HepG2 (cell line): ENCODE data around the gene PSMB3. TPM values are rescaled to one million over a fixed set of nuclear protein-coding genes. Genes with fewer than 3 reads are reported as not detected.

Experiments
- FOXJ3 ChIP-seq: sonication (generic); formaldehyde crosslinking; IDR thresholded peaks from 2 replicates; pipeline ENCODE4 v1.4.0; 2020; ENCODE audit warnings: missing genetic modification reagents, mild to moderate bottlenecking, borderline replicate concordance
- GATA4 ChIP-seq: sonication (generic); IDR thresholded peaks from 2 replicates; pipeline ENCODE4 v1.6.1; 2016; ENCODE audit warnings: antibody characterized with exemption, low read depth, borderline replicate concordance
- GTF2F1 ChIP-seq: fragments of 150-350 bp; IDR thresholded peaks from 2 replicates; pipeline ENCODE4 v1.6.1; 2014; ENCODE audit warnings: low read length
- HCFC1 ChIP-seq: fragments of 150-350 bp; IDR thresholded peaks from 2 replicates; pipeline ENCODE4 v1.6.1; 2014; ENCODE audit warnings: low read depth, low read length
- MED1 ChIP-seq: sonication (generic); formaldehyde crosslinking; IDR thresholded peaks from 2 replicates; pipeline ENCODE4 v1.4.0; 2020; ENCODE audit warnings: missing genetic modification reagents
- MED8 ChIP-seq: sonication (generic); formaldehyde crosslinking; IDR thresholded peaks from 2 replicates; pipeline ENCODE4 v1.8.1; 2023; ENCODE audit warnings: mild to moderate bottlenecking, missing genetic modification reagents; ENCODE audit not compliant: insufficient replicate concordance
- MXD4 ChIP-seq: IDR thresholded peaks from 2 replicates; pipeline ENCODE4 v1.6.1; 2016; ENCODE audit warnings: mild to moderate bottlenecking, missing biosample characterization, missing genetic modification reagents
- MXI1 ChIP-seq: IDR thresholded peaks from 3 replicates; pipeline ENCODE4 v1.6.1; 2012; ENCODE audit warnings: low read depth, low read length, inconsistent platforms, borderline replicate concordance
- NCOA5 ChIP-seq: sonication (generic); formaldehyde crosslinking; IDR thresholded peaks from 2 replicates; pipeline ENCODE4 v1.4.0; 2020; ENCODE audit warnings: missing genetic modification reagents
- NFATC3 ChIP-seq: sonication (generic); formaldehyde crosslinking; IDR thresholded peaks from 2 replicates; pipeline ENCODE4 v1.5.1; 2020; ENCODE audit warnings: mild to moderate bottlenecking, missing genetic modification reagents
- NFE2L1 ChIP-seq: sonication (generic); formaldehyde crosslinking; IDR thresholded peaks from 2 replicates; pipeline ENCODE4 v1.4.0; 2020; ENCODE audit warnings: missing genetic modification reagents, mild to moderate bottlenecking, borderline replicate concordance
- RFXAP ChIP-seq: sonication (generic); formaldehyde crosslinking; IDR thresholded peaks from 2 replicates; pipeline ENCODE4 v1.4.0; 2020; ENCODE audit warnings: missing genetic modification reagents, borderline replicate concordance
- SALL1 ChIP-seq: sonication (generic); formaldehyde crosslinking; IDR thresholded peaks from 2 replicates; pipeline ENCODE4 v1.8.0; 2022; ENCODE audit warnings: mild to moderate bottlenecking, missing genetic modification reagents
- TFDP2 ChIP-seq: sonication (generic); formaldehyde crosslinking; IDR thresholded peaks from 2 replicates; pipeline ENCODE4 v1.4.0; 2020; ENCODE audit warnings: missing genetic modification reagents
- THAP11 ChIP-seq: IDR thresholded peaks from 2 replicates; pipeline ENCODE4 v1.6.1; 2016; ENCODE audit warnings: missing biosample characterization, missing genetic modification reagents
- ZFP37 ChIP-seq: sonication (generic); formaldehyde crosslinking; IDR thresholded peaks from 2 replicates; pipeline ENCODE4 v1.4.0; 2020; ENCODE audit warnings: missing genetic modification reagents, borderline replicate concordance
- ZNF101 ChIP-seq: sonication (generic); formaldehyde crosslinking; IDR thresholded peaks from 2 replicates; pipeline ENCODE4 v1.4.0; 2020; ENCODE audit warnings: mild to moderate bottlenecking, low read depth, missing genetic modification reagents, borderline replicate concordance
- ZNF235 ChIP-seq: sonication (generic); formaldehyde crosslinking; IDR thresholded peaks from 2 replicates; pipeline ENCODE4 v1.8.1; 2023; ENCODE audit warnings: mild to moderate bottlenecking, missing genetic modification reagents, borderline replicate concordance
- ZNF430 ChIP-seq: sonication (generic); formaldehyde crosslinking; IDR thresholded peaks from 2 replicates; pipeline ENCODE4 v1.9.0; 2021; ENCODE audit warnings: mild to moderate bottlenecking, missing genetic modification reagents
- ZNF558 ChIP-seq: sonication (generic); formaldehyde crosslinking; IDR thresholded peaks from 2 replicates; pipeline ENCODE4 v1.9.0; 2022; ENCODE audit warnings: mild to moderate bottlenecking, missing genetic modification reagents, borderline replicate concordance
- ZNF564 ChIP-seq: sonication (generic); formaldehyde crosslinking; IDR thresholded peaks from 2 replicates; pipeline ENCODE4 v1.8.1; 2023; ENCODE audit warnings: mild to moderate bottlenecking, missing genetic modification reagents
- ZNF7 ChIP-seq: IDR thresholded peaks from 2 replicates; pipeline ENCODE4 v1.6.1; 2016; ENCODE audit warnings: missing biosample characterization, missing genetic modification reagents
- ZSCAN21 ChIP-seq: sonication (generic); formaldehyde crosslinking; IDR thresholded peaks from 2 replicates; pipeline ENCODE4 v1.8.0; 2022; ENCODE audit warnings: mild to moderate bottlenecking, missing genetic modification reagents, moderate library complexity, borderline replicate concordance
- ZSCAN9 ChIP-seq: IDR thresholded peaks from 2 replicates; pipeline ENCODE4 v1.6.1; 2016; ENCODE audit warnings: borderline replicate concordance
- polyA plus RNA-seq, 8 experiments: library from polyadenylated mRNA; depleted of rRNA in 3 of 8; stranded (reverse) in 7 of 8; unstranded in 1 of 8; fragments of >200 nt; fragmentation: Illumina TruSeq in 4 of 8; extraction: Trizol in 4 of 8; gene quantifications; 2 replicates each; pipeline versions ENCODE4 v1.2.1 to v1.2.3, GENCODE V29; 2011 to 2016; ENCODE audit warnings: low read depth in 4 of 8, missing spikeins in 1 of 8, mixed read lengths in 1 of 8; ENCODE audit not compliant: insufficient read depth in 1 of 8
- total RNA-seq, 5 experiments: library from RNA; depleted of rRNA; stranded (reverse); fragments of >200 nt; fragmentation: Illumina TruSeq; extraction: Trizol; gene quantifications; 2 replicates each; pipeline ENCODE4 v1.2.3, GENCODE V29; 2016; ENCODE audit warnings: low read depth in 1 of 5
- TF ChIP-seq, protein P1 (sequence below): IDR thresholded peaks from 2 replicates; pipeline ENCODE4 v1.6.1; 2018; ENCODE audit warnings: missing genetic modification reagents, mild to moderate bottlenecking, missing compliant biosample characterization
- TF ChIP-seq, protein P2 (sequence below): IDR thresholded peaks from 2 replicates; pipeline ENCODE4 v1.6.1; 2016; ENCODE audit warnings: missing compliant biosample characterization, missing genetic modification reagents, borderline replicate concordance
- TF ChIP-seq, protein P3 (sequence below): sonication (generic); formaldehyde crosslinking; IDR thresholded peaks from 2 replicates; pipeline ENCODE4 v1.5.0; 2020; ENCODE audit warnings: missing genetic modification reagents

PSMB3 gene
- total and polyA plus RNA-seq, 2 of the 13 experiments (the other 11 are each of a cell fraction or from before 2014, with no cell fraction given), result 366 to 517 TPM

GRCh38 chr17:38752308-38753070, at the start of gene PSMB3 (continued):
- peak; percentile 97 for TF ChIP-seq TFDP2 (CRISPR knock-in tag)
- TF ChIP-seq, protein P1, sequence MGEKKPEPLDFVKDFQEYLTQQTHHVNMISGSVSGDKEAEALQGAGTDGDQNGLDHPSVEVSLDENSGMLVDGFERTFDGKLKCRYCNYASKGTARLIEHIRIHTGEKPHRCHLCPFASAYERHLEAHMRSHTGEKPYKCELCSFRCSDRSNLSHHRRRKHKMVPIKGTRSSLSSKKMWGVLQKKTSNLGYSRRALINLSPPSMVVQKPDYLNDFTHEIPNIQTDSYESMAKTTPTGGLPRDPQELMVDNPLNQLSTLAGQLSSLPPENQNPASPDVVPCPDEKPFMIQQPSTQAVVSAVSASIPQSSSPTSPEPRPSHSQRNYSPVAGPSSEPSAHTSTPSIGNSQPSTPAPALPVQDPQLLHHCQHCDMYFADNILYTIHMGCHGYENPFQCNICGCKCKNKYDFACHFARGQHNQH (CRISPR knock-in tag), result peak; percentile 87
- TF ChIP-seq MED1 (CRISPR knock-in tag), result peak; percentile 49; the same call in 1 of the 2 replicates
- peak; percentile 96 for TF ChIP-seq THAP11 (CRISPR knock-in tag)
- peak; percentile 100 for TF ChIP-seq MXI1
- TF ChIP-seq RFXAP (CRISPR knock-in tag), result no peak
- peak; percentile 78 for TF ChIP-seq ZSCAN21 (CRISPR knock-in tag)
- TF ChIP-seq SALL1 (CRISPR knock-in tag), result peak; percentile 69
- TF ChIP-seq MED8, result no peak
- TF ChIP-seq GTF2F1, result no peak
- TF ChIP-seq ZNF558 (CRISPR knock-in tag), result peak; percentile 33; the same call in 1 of the 2 replicates
- TF ChIP-seq, protein P2, sequence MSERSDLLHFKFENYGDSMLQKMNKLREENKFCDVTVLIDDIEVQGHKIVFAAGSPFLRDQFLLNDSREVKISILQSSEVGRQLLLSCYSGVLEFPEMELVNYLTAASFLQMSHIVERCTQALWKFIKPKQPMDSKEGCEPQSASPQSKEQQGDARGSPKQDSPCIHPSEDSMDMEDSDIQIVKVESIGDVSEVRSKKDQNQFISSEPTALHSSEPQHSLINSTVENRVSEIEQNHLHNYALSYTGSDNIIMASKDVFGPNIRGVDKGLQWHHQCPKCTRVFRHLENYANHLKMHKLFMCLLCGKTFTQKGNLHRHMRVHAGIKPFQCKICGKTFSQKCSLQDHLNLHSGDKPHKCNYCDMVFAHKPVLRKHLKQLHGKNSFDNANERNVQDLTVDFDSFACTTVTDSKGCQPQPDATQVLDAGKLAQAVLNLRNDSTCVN, result 0 out of 2 replicates have a peak, but pooled peaks have one; percentile 25
- TF ChIP-seq NCOA5 (CRISPR knock-in tag), result no peak
- TF ChIP-seq NFATC3 (CRISPR knock-in tag), result peak; percentile 76; the same call in 1 of the 2 replicates
- peak; percentile 82; the same call in 1 of the 2 replicates for TF ChIP-seq ZSCAN9 (CRISPR knock-in tag)
- no peak for TF ChIP-seq ZNF101 (CRISPR knock-in tag)
- TF ChIP-seq ZNF564 (CRISPR knock-in tag), result peak; percentile 15; the same call in 1 of the 2 replicates
- peak; percentile 19; the same call in 1 of the 2 replicates for TF ChIP-seq GATA4
- TF ChIP-seq ZNF235 (CRISPR knock-in tag), result 0 out of 2 replicates have a peak, but pooled peaks have one; percentile 11
- TF ChIP-seq ZFP37 (CRISPR knock-in tag), result no peak
- no peak for TF ChIP-seq ZNF430 (CRISPR knock-in tag)
- no peak; the same call in 1 of the 2 replicates for TF ChIP-seq NFE2L1 (CRISPR knock-in tag)
- TF ChIP-seq FOXJ3 (CRISPR knock-in tag), result peak; percentile 70; the same call in 1 of the 2 replicates
- TF ChIP-seq ZNF7, result no peak
- TF ChIP-seq, protein P3, sequence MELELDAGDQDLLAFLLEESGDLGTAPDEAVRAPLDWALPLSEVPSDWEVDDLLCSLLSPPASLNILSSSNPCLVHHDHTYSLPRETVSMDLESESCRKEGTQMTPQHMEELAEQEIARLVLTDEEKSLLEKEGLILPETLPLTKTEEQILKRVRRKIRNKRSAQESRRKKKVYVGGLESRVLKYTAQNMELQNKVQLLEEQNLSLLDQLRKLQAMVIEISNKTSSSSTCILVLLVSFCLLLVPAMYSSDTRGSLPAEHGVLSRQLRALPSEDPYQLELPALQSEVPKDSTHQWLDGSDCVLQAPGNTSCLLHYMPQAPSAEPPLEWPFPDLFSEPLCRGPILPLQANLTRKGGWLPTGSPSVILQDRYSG (CRISPR knock-in tag), result 0 out of 2 replicates have a peak, but pooled peaks have one; percentile 44
- peak; percentile 99 for TF ChIP-seq MXD4 (CRISPR knock-in tag)
- TF ChIP-seq HCFC1, result no peak
